Activated T-cell treated with anti-CD3 and anti-CD28 coated beads for 24 hours (primary cell): ENCODE data around the gene RFPL4AL1.
"Not testable (repeated sequence)": the region's sequence is repeated elsewhere in the genome, so short reads cannot be mapped to it uniquely, and the experiment has no call there.

Experiments used
- DNase-seq: peaks from one replicate; pipeline ENCODE4 v3.0.0-alpha.2; 2020; ENCODE audit warnings: low read depth

RFPL4AL1 gene

GRCh38 chr19:55768818-55769217, at the start of gene RFPL4AL1:
TSS of gene RFPL4AL1 (plus strand) at chr19:55769118. CDS start at chr19:55771805, 2,687 bp downstream.
- not testable (repeated sequence) for DNase-seq

DNA sequence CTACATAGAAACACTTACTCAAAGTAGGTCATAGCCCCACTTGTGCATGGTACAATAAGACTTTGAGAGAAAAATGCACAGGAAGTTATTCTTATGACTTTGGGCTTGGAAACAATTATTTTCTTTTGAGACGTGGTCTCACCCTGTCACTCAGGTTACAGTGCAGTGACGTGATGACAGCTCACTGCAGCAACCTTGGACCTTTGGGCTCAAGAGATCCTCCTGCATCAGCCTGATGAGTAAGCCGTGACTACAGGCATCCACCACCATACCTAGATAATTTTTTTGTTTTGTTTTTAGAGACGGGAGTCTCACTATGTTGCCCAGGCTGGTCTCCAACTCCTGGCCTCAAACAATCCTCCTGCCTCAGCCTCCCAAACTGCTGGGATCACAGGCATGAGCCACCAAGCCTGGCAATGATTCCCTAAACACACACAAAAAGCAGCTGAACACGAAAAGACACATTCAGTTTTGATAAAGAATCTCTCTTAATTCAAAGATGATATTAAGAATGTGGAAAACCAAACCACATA, 48.6 kb upstream of the RFPL4AL1 start:
- no peak for DNase-seq

GRCh38 chr19:55720801-55721200, 48.1 kb upstream of the RFPL4AL1 start:
- DNase-seq = no peak

- no peak for DNase-seq
These were observed 45.4 kb upstream of the RFPL4AL1 start for GRCh38 chr19:55723491-55723890.

DNA sequence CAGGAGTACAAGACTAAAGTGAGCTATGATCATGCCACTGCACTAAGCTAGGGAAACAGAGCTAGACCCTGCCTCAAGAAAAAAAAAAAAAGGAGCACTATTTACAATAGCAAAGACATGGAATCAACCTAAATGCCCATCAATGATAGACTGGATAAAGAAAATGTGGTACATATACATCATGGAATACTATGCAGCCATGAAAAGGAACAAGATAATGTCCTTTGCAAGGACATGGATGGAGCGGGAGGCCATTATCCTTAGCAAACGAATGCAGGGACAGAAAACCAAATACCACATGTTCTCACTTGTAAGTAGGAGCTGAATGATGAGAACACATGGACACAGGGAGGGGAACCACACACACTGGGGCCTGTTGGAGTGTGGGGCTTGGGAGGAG, 38.5 kb upstream of the RFPL4AL1 start:
- not testable (repeated sequence) for DNase-seq

DNA sequence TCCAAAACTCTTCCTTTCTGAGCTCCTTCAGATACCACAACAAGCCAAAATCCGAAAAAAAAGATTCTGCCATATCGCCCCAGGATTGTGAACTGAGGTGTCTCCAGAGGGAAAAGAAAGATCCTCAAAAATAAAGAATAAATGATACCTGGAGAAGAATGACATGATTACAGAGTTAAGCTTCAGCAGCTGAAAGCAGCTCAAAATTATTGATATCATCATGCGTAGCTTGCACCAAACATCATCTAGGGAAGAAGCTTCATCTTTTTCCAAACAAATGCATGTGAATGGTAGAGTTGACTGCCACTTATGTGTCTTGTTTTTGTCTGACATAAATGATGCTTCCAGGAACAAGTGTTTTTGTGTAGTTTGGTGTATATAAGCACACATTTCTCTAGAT, 30.6 kb upstream of the RFPL4AL1 start, which contains the start of gene NLRP9:
NLRP9 (minus strand) TSS at position 101 of the 400 bp plus-strand sequence; CDS start at position 73, 28 bp downstream.
- no peak for DNase-seq

DNA sequence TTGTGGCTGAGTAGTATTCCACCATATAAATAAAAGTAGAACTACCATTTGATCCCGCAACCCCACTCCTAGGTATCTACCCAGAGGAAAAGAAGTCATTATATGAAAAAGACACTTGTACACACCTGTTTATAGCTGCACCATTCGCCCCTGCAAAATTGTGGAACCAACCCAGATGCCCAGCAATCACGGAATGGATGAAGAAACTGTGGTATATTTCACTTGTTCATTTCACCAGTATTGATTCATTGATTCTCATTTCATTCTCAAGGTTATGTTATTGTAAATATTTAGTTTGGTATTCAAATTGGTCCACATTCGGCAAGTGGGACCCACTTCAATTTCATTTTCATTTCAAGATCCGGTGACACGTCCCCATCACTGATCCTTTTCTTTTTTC, 18.2 kb upstream of the RFPL4AL1 start:
- DNase-seq = no peak

DNA sequence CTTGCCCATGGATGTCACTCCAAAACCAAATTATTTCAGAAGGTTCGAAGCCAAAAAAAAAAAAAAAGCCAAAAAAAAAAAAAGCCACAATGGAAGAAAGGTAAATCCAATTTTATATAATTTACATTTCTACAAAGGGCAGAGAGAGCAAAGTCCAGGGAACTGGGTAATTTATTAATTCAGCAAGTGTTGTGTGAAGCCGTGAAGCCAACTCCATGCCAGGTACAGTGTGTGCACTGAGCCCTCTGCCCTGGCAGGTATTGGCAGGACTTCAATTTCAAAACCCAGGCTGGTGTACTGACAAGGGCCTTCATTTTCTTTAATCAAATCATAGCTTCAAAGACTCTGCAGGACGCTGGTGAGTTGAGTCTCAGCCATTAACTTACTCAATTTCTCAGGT, 15.5 kb upstream of the RFPL4AL1 start:
- no peak for DNase-seq

GRCh38 chr19:55756808-55757207, 12.1 kb upstream of the RFPL4AL1 start:
- not testable (repeated sequence) for DNase-seq

- DNase-seq = not testable (repeated sequence)
These were observed 10.1 kb upstream of the RFPL4AL1 start, which contains the start of gene RFPL4A for GRCh38 chr19:55758797-55759196. TSS of gene RFPL4A (plus strand) at chr19:55759097. CDS start at chr19:55761801, 2,704 bp downstream.

DNA sequence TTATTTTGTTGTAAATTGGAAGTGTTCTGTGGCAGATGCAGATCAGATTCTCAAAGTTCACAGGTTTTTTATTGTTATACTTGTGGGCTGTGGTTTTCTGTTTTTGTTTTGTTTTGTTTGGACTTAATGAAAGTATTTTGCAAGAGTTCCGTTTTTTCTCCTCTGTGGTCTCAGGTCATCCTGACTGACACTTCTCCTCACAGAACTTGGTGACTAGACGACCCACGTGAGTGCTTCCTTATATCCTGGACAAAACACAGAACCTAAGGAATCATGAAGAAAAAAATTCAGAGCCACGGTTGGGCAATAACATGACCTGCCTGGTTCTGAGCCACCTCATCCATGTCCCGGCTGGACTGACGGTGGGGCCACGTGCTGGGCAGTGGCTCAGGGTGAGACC, 2.5 kb upstream of the RFPL4AL1 start:
- DNase-seq = no peak

- not testable (repeated sequence) for DNase-seq
These were observed 714 bp downstream of the RFPL4AL1 start for GRCh38 chr19:55769632-55770031.

- no peak for DNase-seq
These were observed 8.6 kb downstream of the RFPL4AL1 start for GRCh38 chr19:55777528-55777927.

DNA sequence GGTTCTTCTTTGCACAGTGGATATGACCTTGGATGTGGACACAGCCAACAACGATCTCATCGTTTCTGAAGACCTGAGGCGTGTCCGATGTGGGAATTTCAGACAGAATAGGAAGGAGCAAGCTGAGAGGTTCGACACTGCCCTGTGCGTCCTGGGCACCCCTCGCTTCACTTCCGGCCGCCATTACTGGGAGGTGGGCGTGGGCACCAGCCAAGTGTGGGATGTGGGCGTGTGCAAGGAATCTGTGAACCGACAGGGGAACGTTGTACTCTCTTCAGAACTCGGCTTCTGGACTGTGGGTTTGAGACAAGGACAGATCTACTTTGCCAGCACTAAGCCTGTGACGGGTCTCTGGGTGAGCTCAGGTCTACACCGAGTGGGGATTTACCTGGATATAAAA, 9.4 kb downstream of the RFPL4AL1 start:
- DNase-seq = no peak

DNA sequence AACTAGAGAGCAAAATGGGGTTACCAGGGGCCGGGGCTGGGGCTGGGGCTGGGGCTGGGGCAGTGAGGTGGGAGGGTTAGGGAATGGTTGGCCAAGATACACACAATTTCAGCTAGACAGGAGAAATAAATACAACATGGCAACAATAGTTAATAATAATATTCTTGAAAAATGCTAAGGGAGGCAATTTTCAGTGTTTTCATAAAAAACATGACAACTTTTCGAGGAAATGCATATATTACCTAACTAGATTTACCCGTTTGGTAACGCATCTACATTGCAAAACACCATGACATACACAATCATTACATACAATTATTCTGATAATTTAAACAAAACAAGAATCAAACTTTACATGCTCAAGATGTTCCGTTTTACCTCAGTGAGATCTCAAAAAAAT, 12.2 kb downstream of the RFPL4AL1 start:
- DNase-seq = no peak

- no peak for DNase-seq
These were observed 26.1 kb downstream of the RFPL4AL1 start for GRCh38 chr19:55795021-55795420.

DNA sequence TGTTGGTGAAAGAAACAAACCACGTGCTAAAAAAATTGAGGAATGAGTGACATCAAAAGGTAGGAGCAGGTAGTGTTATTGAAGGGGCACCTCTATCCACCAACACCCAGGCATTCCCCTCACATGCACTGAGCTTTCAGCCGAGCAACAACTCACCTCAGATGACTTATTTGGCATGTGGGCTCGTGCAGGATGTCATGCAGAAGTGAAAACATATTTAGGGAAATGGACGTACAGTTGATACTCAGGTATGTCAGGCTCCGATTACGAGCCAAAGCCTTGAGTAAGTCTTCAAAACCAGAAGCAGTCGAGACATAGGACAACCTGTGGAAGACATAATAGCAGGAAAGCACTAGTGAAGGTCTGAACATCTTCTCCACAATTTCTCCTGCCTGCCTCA, 32.5 kb downstream of the RFPL4AL1 start:
- no peak for DNase-seq

DNA sequence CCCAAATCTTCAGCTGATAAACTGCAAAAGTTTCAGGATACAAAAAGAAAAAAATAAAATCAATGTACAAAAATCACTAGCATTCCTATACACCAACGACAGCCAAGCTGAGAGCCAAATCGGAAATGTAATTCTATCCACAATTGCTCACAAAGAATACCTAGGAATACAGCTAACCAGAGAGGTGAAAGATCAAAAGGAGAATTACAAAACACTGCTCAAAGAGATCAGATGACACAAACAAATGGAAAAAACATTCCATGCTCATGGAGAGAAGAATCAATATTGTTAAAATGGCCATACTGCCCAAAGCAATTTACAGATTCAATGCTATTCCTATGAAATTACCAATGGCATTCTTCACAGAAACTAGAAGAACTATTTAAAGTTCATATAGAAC, 33.4 kb downstream of the RFPL4AL1 start:
- no peak for DNase-seq

DNA sequence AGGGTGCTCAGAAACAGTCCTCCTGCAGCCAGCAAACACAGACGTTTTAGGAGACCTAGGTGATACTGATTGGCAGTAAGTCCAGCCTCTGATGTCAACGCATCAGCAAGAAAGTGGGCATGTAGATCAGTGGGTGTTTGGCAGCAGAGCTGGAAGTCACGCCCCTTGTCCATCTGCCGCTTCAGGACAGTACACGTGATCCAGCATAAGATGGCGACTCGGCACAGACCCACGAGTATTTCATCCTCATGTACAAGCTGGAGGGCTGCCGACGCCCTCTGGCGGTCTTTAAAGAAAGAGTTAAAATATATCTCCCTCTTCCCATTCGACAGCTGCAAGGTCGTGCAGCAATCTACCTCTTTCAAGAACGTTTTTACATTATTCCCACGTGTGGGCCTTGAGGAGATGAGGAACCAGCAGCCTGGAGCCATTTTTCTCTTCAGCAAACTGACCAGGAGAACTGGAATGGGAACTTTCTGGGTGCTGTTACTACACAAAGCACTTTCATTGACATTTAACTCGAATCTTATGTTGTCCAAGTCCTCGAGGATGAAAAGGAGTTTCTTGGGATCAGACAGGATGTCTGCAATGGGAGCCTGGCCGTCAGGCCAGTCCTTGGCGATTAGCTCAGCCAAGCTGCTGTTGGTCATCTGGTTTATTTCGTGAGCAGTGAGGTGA, 40.6 kb downstream of the RFPL4AL1 start:
- peak; percentile 26 for DNase-seq

- DNase-seq = no peak
These were observed 42.4 kb downstream of the RFPL4AL1 start for GRCh38 chr19:55811340-55811739.

- no peak for DNase-seq
These were observed 43.5 kb downstream of the RFPL4AL1 start for GRCh38 chr19:55812449-55812848.

GRCh38 chr19:55813906-55814305, 45.0 kb downstream of the RFPL4AL1 start:
- no peak for DNase-seq

GRCh38 chr19:55820037-55820436, 51.1 kb downstream of the RFPL4AL1 start:
- DNase-seq = no peak
